GM21529 (cell line): Measurements from ENCODE around the gene ARHGAP24.

ENCODE experiments used
- ATAC-seq: cut with Tn5 transposase; IDR thresholded peaks from one replicate; pipeline ENCODE4 v1.9.1; 2021; ENCODE audit not compliant: unreplicated experiment

The ARHGAP24 gene

DNA sequence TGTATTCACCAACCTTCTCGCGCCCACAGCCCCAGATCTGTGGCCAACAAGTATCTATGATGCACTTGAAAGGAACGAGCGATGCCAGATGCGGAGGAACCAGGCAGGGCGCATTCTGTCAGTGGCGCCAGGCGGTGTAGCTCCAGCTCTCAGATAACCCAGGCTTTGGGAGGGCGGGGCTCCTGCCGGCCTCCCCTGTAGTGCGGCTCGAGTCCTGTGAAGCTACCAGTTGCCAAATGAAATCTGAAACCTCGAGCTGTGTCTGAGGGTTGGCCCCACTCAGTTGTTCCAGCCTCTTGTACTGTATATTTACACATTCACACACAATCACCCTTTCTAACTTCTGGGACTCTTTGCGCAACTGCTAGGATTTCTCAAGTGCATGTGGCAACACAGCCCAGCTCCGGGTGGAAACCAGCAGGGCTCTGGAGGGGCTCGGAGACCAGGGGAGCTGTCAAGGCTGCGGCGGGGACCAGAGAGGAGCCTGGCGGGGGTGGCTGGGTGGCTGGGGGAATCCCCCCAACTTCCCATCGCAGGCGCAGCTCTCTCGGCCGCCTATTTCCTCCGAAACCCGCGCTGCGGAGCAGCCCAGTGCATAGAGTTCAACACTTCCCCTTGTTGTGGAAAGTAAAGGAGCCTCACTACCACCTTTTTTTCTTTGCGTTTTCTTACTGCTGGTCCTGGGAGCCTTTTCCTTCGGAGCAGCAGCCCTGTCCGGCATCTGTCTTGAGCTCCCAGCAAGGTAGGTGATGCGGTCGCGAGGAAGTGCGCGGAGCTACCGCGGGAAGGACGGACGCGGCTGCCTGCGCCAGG lies at the start of gene ARHGAP24:
ARHGAP24 (plus strand) TSS at position 333 of the 813 bp plus-strand sequence.
- ATAC-seq = peak; percentile 89

GRCh38 chr4:85426366-85426765 lies 48.6 kb upstream of the ARHGAP24 start:
- no peak for ATAC-seq

- no peak for ATAC-seq
Observed at GRCh38 chr4:85427123-85427522, 47.8 kb upstream of the ARHGAP24 start.

DNA sequence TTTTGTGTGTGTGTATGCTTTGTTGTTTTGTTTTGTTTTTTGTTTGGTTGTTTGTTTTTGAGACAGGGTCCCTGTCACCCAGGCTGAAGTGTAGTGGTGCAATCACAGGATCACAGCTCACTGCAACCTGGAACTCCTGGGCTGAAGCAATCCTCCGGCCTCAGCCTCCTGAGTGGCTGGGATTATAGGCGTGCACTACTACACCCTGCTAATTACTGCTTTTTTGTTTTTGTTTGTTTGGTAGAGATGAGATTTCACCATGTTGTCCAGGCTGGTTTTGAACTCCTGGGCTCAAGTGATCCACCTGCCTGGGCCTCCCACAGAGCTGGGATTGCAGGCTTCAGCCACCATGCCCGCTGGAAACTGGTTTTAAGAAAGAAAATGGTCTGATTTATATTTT lies 44.7 kb upstream of the ARHGAP24 start:
- no peak for ATAC-seq

GRCh38 chr4:85430697-85431096 lies 44.3 kb upstream of the ARHGAP24 start:
- no peak for ATAC-seq

DNA sequence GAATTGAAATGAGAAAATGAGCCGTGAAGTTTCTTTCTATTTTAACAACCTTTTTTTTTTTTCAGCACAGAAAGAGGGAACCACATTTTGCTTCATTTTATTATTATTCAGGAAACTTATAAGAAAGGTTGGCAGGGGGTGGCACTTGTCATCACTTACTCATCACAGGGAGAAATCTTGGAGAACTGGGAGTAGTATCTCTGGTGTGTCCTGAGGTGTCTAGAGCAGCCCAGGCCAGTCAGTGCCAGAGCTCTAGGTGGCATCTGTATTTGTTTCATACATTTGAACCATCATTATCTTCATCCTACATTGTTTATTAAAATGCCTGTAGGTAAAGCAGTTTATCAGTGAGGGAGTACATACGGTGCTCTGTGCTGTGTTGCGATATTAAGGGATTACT lies 43.8 kb upstream of the ARHGAP24 start:
- ATAC-seq = no peak

DNA sequence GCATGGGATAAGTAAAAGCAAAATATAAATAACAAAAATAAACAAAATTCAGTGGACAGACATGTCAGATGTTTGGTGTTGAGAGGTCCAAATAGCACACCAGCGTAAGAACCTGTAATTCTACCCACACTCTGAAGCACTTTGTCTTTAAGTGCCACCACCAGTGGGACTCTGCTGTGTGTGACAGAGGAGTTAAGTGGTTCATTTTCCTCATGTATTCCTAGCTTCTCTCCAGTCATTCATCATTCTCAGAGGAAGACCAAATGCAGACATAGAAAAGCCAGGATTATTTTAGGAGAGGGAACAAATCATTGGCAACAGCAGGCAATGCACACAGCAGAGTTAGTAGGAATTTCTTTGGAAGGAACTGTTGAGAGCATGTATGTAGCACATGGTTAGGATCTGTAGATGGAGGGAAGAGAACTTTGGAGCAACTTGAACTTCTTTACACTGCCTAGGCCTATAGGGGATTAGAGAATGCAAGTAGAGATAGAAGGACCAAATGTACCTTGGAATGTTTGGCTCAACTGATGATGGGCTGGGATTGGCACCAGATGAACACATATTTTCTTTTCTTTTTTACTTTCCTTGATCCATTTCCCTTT lies 43.0 kb upstream of the ARHGAP24 start:
- no peak for ATAC-seq

DNA sequence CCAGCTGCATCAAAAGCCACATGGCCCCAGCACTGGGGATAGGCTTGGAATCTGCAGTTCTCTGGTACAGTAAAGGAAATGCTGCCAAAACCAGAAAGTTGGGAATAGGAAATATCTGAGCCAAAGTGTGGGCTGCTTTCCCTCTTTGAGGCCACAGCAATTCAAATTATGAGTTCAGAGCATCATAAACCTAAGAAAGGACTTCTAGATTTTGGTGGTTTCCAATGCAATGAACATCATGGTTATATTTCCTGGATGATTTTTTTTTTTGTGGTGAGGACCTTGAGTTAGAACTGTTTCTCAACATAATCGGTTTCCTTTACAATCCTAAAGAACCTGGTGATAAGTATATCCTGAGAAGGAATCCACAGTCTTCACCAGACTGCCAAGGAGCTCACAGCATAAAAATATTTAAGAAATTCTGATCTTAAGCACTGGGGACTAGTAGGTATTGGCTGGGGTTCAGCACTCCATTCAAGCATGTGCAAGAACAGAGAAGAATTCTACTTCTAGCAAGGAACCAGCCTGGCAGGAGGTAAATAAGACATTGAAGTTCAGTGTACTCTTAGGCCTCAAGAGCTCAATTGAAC lies 29.8 kb upstream of the ARHGAP24 start:
- no peak for ATAC-seq

- no peak for ATAC-seq
Observed at GRCh38 chr4:85446141-85446861, 28.6 kb upstream of the ARHGAP24 start.

GRCh38 chr4:85448906-85449890 lies 25.8 kb upstream of the ARHGAP24 start:
- peak; percentile 77 for ATAC-seq

GRCh38 chr4:85452058-85452731 lies 22.8 kb upstream of the ARHGAP24 start:
- no peak for ATAC-seq

DNA sequence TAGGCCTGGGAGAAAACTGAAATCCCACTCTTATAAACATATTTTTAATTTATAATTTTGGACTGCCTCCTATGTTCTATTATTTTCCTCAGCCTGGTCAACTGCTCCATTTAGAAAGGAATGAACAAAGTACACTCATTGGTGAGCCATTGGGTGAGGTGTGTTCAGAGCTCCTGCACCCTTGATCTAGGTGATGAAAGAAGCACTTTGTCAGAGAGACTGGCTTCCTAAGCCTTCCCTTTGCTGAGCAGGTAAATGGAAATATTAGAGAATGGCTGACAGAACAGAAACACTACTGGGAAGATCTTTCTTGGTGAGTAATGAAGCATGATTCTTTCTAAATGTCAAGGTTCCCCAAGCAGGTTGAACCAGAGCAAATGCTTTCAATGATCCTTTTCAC lies 19.0 kb upstream of the ARHGAP24 start:
- ATAC-seq = no peak

GRCh38 chr4:85457752-85458467 lies 17.0 kb upstream of the ARHGAP24 start:
- ATAC-seq = no peak

- ATAC-seq = no peak
Observed at GRCh38 chr4:85459736-85460135, 15.2 kb upstream of the ARHGAP24 start.

- no peak for ATAC-seq
Observed at GRCh38 chr4:85474356-85474755, 594 bp upstream of the ARHGAP24 start.

- no peak for ATAC-seq
Observed at GRCh38 chr4:85475631-85476233, 782 bp downstream of the ARHGAP24 start.

DNA sequence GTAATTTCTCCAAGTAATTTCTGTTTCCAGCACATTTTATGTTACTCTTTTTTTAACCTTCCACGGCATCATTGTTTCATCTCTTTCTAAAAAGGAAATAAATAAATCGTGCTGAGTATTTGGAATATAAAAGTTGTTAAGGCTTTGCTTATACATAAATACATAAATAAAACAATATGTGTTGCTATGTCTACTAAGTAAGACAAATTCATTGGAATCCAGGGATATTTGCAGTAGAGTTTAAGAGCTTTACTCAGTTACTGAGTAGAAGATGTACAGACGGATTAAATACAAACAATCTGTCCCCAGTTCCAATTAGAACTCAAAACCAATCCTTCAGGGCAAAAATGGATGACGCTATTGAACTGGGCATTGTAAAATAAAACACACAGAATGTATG lies 1.4 kb downstream of the ARHGAP24 start:
- no peak for ATAC-seq

GRCh38 chr4:85477534-85477933 lies 2.6 kb downstream of the ARHGAP24 start:
- peak; percentile 20 for ATAC-seq

GRCh38 chr4:85478576-85478975 lies 3.6 kb downstream of the ARHGAP24 start:
- no peak for ATAC-seq
